Thyroid gland (tissue), 4 donors: Measurements from ENCODE around the gene PHF11. TPM values are rescaled to one million over a fixed set of nuclear protein-coding genes. Genes with fewer than 3 reads are reported as not detected.
"Not testable (repeated sequence)": the region's sequence is repeated elsewhere in the genome, so short reads cannot be mapped to it uniquely, and the experiment has no call there.

Source experiments
- DNase-seq, 2 donors: peaks; one replicate each; pipeline ENCODE4 v3.0.0-alpha.2; 2019
- H3K27ac ChIP-seq, 3 donors: fragments of 200-600 bp; sonication (generic); 1 replicate in 2 of 3; 2 replicates in 1 of 3; pipeline ENCODE4 v1.5.1; 2016 to 2019; ENCODE audit warnings: mild to moderate bottlenecking in 1 of 3, moderate library complexity in 1 of 3
- H3K27me3 ChIP-seq: fragments of 200-600 bp; sonication (generic); one replicate; pipeline ENCODE4 v1.5.1; 2019
- H3K36me3 ChIP-seq, 2 donors: fragments of 200-600 bp; sonication (generic); one replicate each; pipeline ENCODE4 v1.5.1; 2016 to 2019
- H3K4me1 ChIP-seq, 2 donors: fragments of 200-600 bp; sonication (generic); one replicate each; pipeline ENCODE4 v1.5.1; 2017 to 2019
- H3K4me3 ChIP-seq, 3 donors: fragments of 200-600 bp; sonication (generic); replicated peaks in 1 of 3; 1 replicate in 2 of 3; 2 replicates in 1 of 3; pipeline ENCODE4 v1.5.1; 2016; ENCODE audit warnings: mild to moderate bottlenecking in 1 of 3
- H3K9me3 ChIP-seq: fragments of 200-600 bp; sonication (generic); one replicate; pipeline ENCODE4 v1.5.1; 2017
- CTCF ChIP-seq, 6 experiments: fragments of 200-600 bp in 3 of 6; fragments of 450-650 bp in 3 of 6; sonication (generic) in 3 of 6; IDR thresholded peaks; one replicate each; pipeline ENCODE4 v1.5.1; 2016 to 2019; ENCODE audit warnings: antibody characterized with exemption in 6 of 6, mild to moderate bottlenecking in 2 of 6, inconsistent platforms in 1 of 6, moderate library complexity in 1 of 6
- POLR2A ChIP-seq, 2 donors: fragments of 450-650 bp; IDR thresholded peaks; one replicate each; pipeline ENCODE4 v1.6.1; 2017; ENCODE audit warnings: antibody characterized with exemption in 2 of 2, mild to moderate bottlenecking in 2 of 2, moderate library complexity in 1 of 2
- WGBS, 2 donors: methylation state at CpG; one replicate each; pipeline ENCODE4 v1.1.5; 2017; 5-methylcytosine and 5-hydroxymethylcytosine counted together
- intact Hi-C: fragments of 100-400 bp; cut with DNase I; formaldehyde crosslinking; loops from one replicate; pipeline ENCODE4 v1.15.1; 2023
- total RNA-seq, 4 donors: library from RNA; depleted of rRNA; stranded (reverse); fragments of >200 nt; gene quantifications; one replicate each; pipeline ENCODE4 v1.2.3, GENCODE V29; 2016

PHF11 gene
- total RNA-seq, 4 donors from 2014 or later: 53.9 to 71.4 (median 64.2) TPM

- TF ChIP-seq CTCF (IDR thresholded peaks at IDR 0.05) (no peak), POLR2A (IDR thresholded peaks at IDR 0.05) (no peak)
- Histone ChIP-seq H3K27me3 (no peaks in the 10 kb centered on the region), H3K4me3 (no peak overlapping the region), H3K9me3 (no peaks in the 10 kb centered on the region), H3K36me3 (peaks cover 6 to 13% of the 10 kb centered on the region in 2 donors), H3K4me1 (no peaks in the 10 kb centered on the region), H3K27ac (no peak overlapping the region)
- intact Hi-C loops: no loop called here
- 64 to 84% methylated on average over 1 of the region's 1 CpG for WGBS, 2 donors
- no peak for DNase-seq
Observed at GRCh38 chr13:49472186-49472585, 23.6 kb upstream of the PHF11 start.

- intact Hi-C loops: no loop called here
- WGBS, 2 donors: 93 to 95% methylated on average over 7 of the region's 7 CpGs
- Histone ChIP-seq H3K27ac (no peak overlapping the region), H3K36me3 (peaks cover 29% of the 10 kb centered on the region in 2 donors), H3K4me3 (no peak overlapping the region), H3K9me3 (no peaks in the 10 kb centered on the region), H3K4me1 (no peaks in the 10 kb centered on the region), H3K27me3 (no peaks in the 10 kb centered on the region)
- DNase-seq: no peak
- no peak for TF ChIP-seq CTCF (IDR thresholded peaks at IDR 0.05)
- no peak for TF ChIP-seq POLR2A (IDR thresholded peaks at IDR 0.05)
Observed at GRCh38 chr13:49476529-49476928, 19.2 kb upstream of the PHF11 start.

- H3K4me1 ChIP-seq: no peaks in the 10 kb centered on the region
- intact Hi-C loops: no loop called here
- no peak overlapping the region for H3K4me3 ChIP-seq
- peaks cover 31 to 42% of the 10 kb centered on the region in 2 donors for H3K36me3 ChIP-seq
- no peak overlapping the region for H3K27ac ChIP-seq
- TF ChIP-seq CTCF (IDR thresholded peaks at IDR 0.05): no peak
- TF ChIP-seq POLR2A (IDR thresholded peaks at IDR 0.05): no peak
- H3K9me3 ChIP-seq: no peaks in the 10 kb centered on the region
- DNase-seq: no peak
- H3K27me3 ChIP-seq: no peaks in the 10 kb centered on the region
- WGBS, 2 donors: 81 to 88% methylated on average over 5 of the region's 5 CpGs
Observed at GRCh38 chr13:49481788-49482187, 14.0 kb upstream of the PHF11 start.

- no peaks in the 10 kb centered on the region for H3K27me3 ChIP-seq
- WGBS, 2 donors: 93 to 96% methylated on average over 2 of the region's 2 CpGs
- TF ChIP-seq CTCF (IDR thresholded peaks at IDR 0.05) (no peak), POLR2A (IDR thresholded peaks at IDR 0.05) (no peak)
- intact Hi-C loops: no loop called here
- no peaks in the 10 kb centered on the region for H3K9me3 ChIP-seq
- no peak for DNase-seq
- no peak overlapping the region for H3K27ac ChIP-seq
- peaks cover 8 to 16% of the 10 kb centered on the region in 2 donors for H3K36me3 ChIP-seq
- no peak overlapping the region for H3K4me3 ChIP-seq
- peaks cover 0 to 4% of the 10 kb centered on the region in 2 donors for H3K4me1 ChIP-seq
Observed at GRCh38 chr13:49488563-49488962, 7.2 kb upstream of the PHF11 start.

GRCh38 chr13:49494645-49495044 lies 1.1 kb upstream of the PHF11 start:
- no peak for DNase-seq
- H3K4me1 ChIP-seq: peaks cover 8 to 22% of the 10 kb centered on the region in 2 donors
- intact Hi-C loops: loop anchor here (10.0 kb wide), 2 partner anchors 90 to 190 kb away; partner anchors contain the start of gene RCBTB1
- H3K27ac ChIP-seq: peak overlapping the region; percentile 98 to 99 (median 98)
- WGBS, 2 donors: 84 to 91% methylated on average over 2 of the region's 2 CpGs
- H3K4me3 ChIP-seq: peak overlapping the region in 1 of 3 donors; percentile 44
- H3K27me3 ChIP-seq: no peaks in the 10 kb centered on the region
- no peaks in the 10 kb centered on the region for H3K9me3 ChIP-seq
- TF ChIP-seq POLR2A (IDR thresholded peaks at IDR 0.05): no peak
- no peak for TF ChIP-seq CTCF (IDR thresholded peaks at IDR 0.05)
- no peaks in the 10 kb centered on the region for H3K36me3 ChIP-seq

- not testable (repeated sequence) for H3K9me3 ChIP-seq, H3K36me3 ChIP-seq, H3K27me3 ChIP-seq, H3K4me3 ChIP-seq
- peak in 1 of 2 donors; percentile 23 for DNase-seq
- intact Hi-C loops: loop anchor here (10.0 kb wide), 2 partner anchors 88 to 192 kb away; partner anchors contain the start of gene RCBTB1
- 81 to 84% methylated on average over 11 of the region's 11 CpGs for WGBS, 2 donors
- H3K4me1 ChIP-seq: peaks cover 13 to 25% of the 10 kb centered on the region in 2 donors
- H3K27ac ChIP-seq: peak overlapping the region; percentile 98 to 99 (median 98)
Observed at GRCh38 chr13:49496837-49497236, 1.1 kb downstream of the PHF11 start.
